ENCODE measurements around the gene TTLL5. TPM values are rescaled to one million over a fixed set of nuclear protein-coding genes. Genes with fewer than 3 reads are reported as not detected.

Gene TTLL5
- total RNA-seq, 3 donors from 2014 or later (not counting 1 experiment from before 2014, with no cell fraction given), result 27.1 to 34.3 (median 32.5) TPM

DNA sequence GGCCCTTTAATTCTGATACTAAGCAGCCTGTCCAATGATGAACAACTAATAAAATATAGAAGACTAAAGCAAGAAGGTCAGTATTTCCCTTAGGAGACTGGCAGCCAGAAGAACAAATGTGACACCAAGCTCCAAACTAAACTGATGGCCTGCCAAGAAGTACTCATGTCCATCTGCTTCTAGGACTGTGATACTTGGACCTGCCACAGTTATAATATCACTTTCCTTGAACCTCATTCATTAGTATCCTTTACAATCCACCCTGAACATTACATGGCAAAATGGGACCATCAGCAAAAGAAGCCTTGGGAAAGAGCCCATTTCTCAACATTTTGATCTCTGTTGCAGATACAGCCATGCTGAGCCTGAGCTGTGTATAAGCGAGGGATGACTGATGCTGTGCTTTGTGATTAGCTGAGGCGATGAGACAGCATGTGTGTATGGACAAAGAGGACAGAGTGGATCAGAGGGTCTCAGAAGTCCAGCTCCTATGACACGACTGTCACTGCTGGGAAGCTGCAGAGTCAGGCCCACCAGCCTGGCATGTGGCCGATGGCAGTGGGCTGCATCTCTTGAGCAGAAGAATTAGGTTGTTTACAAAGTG is 246.8 kb downstream of the TTLL5 start:
- H3K9me3 ChIP-seq (ENCODE audit: control insufficient read depth, insufficient read depth, low read length), result no peaks in the 10 kb centered on the region

GRCh38 chr14:75909630-75910029 is 248.6 kb downstream of the TTLL5 start:
- no peaks in the 10 kb centered on the region for H3K27me3 Mint-ChIP-seq (ENCODE audit: low read depth in 2 of 2)
- no peak overlapping the region for H3K4me3 ChIP-seq (ENCODE audit: low read length)
- H3K27me3 ChIP-seq (ENCODE audit: control insufficient read depth, insufficient read depth, low read length), result no peaks in the 10 kb centered on the region
- 100% methylated on average over 3 of the region's 3 CpGs for WGBS (ENCODE audit: insufficient coverage)
- H3K4me3 Mint-ChIP-seq, result no peak overlapping the region
- no peak for ATAC-seq
- intact Hi-C loops (cut with micrococcal nuclease), result no loop called here
- H3K4me1 Mint-ChIP-seq, result no peaks in the 10 kb centered on the region
- H3K9me3 ChIP-seq (ENCODE audit: control insufficient read depth, insufficient read depth, low read length), result no peaks in the 10 kb centered on the region
- H3K27ac Mint-ChIP-seq, result no peak overlapping the region
- no peaks in the 10 kb centered on the region for H3K36me3 Mint-ChIP-seq
- H3K27ac ChIP-seq (ENCODE audit: low read length), result no peak overlapping the region
- H3K36me3 ChIP-seq (ENCODE audit: control insufficient read depth, insufficient read depth, low read length), result no peaks in the 10 kb centered on the region
- no peaks in the 10 kb centered on the region for H3K9me3 Mint-ChIP-seq
- no peaks in the 10 kb centered on the region for H3K4me1 ChIP-seq (ENCODE audit: control insufficient read depth, insufficient read depth, low read length)
- no peak for TF ChIP-seq CTCF (IDR thresholded peaks at IDR 0.05)
- no peak for DNase-seq

More for the DNA sequence above, 246.8 kb downstream of the TTLL5 start:
- ATAC-seq (no peak), DNase-seq (no peak)
- no peak overlapping the region for H3K4me3 ChIP-seq (ENCODE audit: low read length)
- no peak overlapping the region for H3K27ac Mint-ChIP-seq
- no peak overlapping the region for H3K4me3 Mint-ChIP-seq
- no peaks in the 10 kb centered on the region for H3K9me3 Mint-ChIP-seq
- H3K27me3 ChIP-seq (ENCODE audit: control insufficient read depth, insufficient read depth, low read length), result no peaks in the 10 kb centered on the region
- no peaks in the 10 kb centered on the region for H3K36me3 ChIP-seq (ENCODE audit: control insufficient read depth, insufficient read depth, low read length)
- no peaks in the 10 kb centered on the region for H3K4me1 ChIP-seq (ENCODE audit: control insufficient read depth, insufficient read depth, low read length)
- TF ChIP-seq CTCF (IDR thresholded peaks at IDR 0.05), result no peak
- H3K27ac ChIP-seq (ENCODE audit: low read length), result no peak overlapping the region
- H3K27me3 Mint-ChIP-seq (ENCODE audit: low read depth in 2 of 2), result no peaks in the 10 kb centered on the region
- WGBS (ENCODE audit: insufficient coverage), result 94% methylated on average over 4 of the region's 4 CpGs
- intact Hi-C loops (cut with micrococcal nuclease), result no loop called here
- no peaks in the 10 kb centered on the region for H3K4me1 Mint-ChIP-seq
- H3K36me3 Mint-ChIP-seq, result no peaks in the 10 kb centered on the region

DNA sequence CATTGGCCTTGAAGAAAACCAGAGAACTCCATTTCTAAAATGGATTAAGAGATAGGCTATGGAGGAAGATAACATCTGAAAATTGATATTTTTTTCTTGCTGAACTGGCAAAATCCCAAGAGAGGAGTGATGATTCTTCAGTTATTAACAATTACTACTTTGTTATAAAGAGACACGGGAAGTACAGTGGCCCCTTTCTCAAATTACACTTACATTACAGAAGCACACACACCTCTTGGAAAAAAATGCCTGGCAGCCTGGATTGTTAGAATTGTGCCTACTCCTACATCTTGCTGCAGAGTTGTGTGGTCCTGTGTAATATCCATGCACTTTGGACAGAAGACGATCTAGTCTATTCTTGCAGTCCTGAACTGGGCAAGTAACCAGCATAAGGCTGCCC is 249.0 kb downstream of the TTLL5 start:
- no peak overlapping the region for H3K27ac Mint-ChIP-seq
- Histone ChIP-seq H3K4me1 (ENCODE audit: control insufficient read depth, insufficient read depth, low read length) (no peaks in the 10 kb centered on the region), H3K9me3 (ENCODE audit: control insufficient read depth, insufficient read depth, low read length) (no peaks in the 10 kb centered on the region), H3K27me3 (ENCODE audit: control insufficient read depth, insufficient read depth, low read length) (no peaks in the 10 kb centered on the region), H3K27ac (ENCODE audit: low read length) (no peak overlapping the region), H3K36me3 (ENCODE audit: control insufficient read depth, insufficient read depth, low read length) (no peaks in the 10 kb centered on the region), H3K4me3 (ENCODE audit: low read length) (no peak overlapping the region)
- H3K9me3 Mint-ChIP-seq, result no peaks in the 10 kb centered on the region
- intact Hi-C loops (cut with micrococcal nuclease), result no loop called here
- ATAC-seq (no peak), DNase-seq (no peak)
- H3K4me1 Mint-ChIP-seq, result no peaks in the 10 kb centered on the region
- no peaks in the 10 kb centered on the region for H3K36me3 Mint-ChIP-seq
- no peak overlapping the region for H3K4me3 Mint-ChIP-seq
- 83% methylated on average over 2 of the region's 2 CpGs for WGBS (ENCODE audit: insufficient coverage)
- no peaks in the 10 kb centered on the region for H3K27me3 Mint-ChIP-seq (ENCODE audit: low read depth in 2 of 2)
- no peak for TF ChIP-seq CTCF (IDR thresholded peaks at IDR 0.05)

GRCh38 chr14:75911883-75912282 is 250.8 kb downstream of the TTLL5 start:
- no peak for ATAC-seq
- H3K9me3 Mint-ChIP-seq, result no peaks in the 10 kb centered on the region
- no peaks in the 10 kb centered on the region for H3K36me3 ChIP-seq (ENCODE audit: control insufficient read depth, insufficient read depth, low read length)

More at GRCh38 chr14:75911883-75912282, 250.8 kb downstream of the TTLL5 start:
- Histone ChIP-seq H3K9me3 (ENCODE audit: control insufficient read depth, insufficient read depth, low read length) (no peaks in the 10 kb centered on the region), H3K4me1 (ENCODE audit: control insufficient read depth, insufficient read depth, low read length) (no peaks in the 10 kb centered on the region), H3K27ac (ENCODE audit: low read length) (no peak overlapping the region), H3K4me3 (ENCODE audit: low read length) (no peak overlapping the region), H3K27me3 (ENCODE audit: control insufficient read depth, insufficient read depth, low read length) (no peaks in the 10 kb centered on the region)
- intact Hi-C loops (cut with micrococcal nuclease), result no loop called here
- Mint-ChIP-seq H3K27me3 (ENCODE audit: low read depth in 2 of 2) (no peaks in the 10 kb centered on the region), H3K36me3 (no peaks in the 10 kb centered on the region), H3K27ac (no peak overlapping the region), H3K4me1 (no peaks in the 10 kb centered on the region), H3K4me3 (no peak overlapping the region)
- no peak for DNase-seq
- no peak for TF ChIP-seq CTCF (IDR thresholded peaks at IDR 0.05)
- 92% methylated on average over 7 of the region's 7 CpGs for WGBS (ENCODE audit: insufficient coverage)

All from natural killer cell (primary cell).